ENCODE results near the gene GCGR.

DNA sequence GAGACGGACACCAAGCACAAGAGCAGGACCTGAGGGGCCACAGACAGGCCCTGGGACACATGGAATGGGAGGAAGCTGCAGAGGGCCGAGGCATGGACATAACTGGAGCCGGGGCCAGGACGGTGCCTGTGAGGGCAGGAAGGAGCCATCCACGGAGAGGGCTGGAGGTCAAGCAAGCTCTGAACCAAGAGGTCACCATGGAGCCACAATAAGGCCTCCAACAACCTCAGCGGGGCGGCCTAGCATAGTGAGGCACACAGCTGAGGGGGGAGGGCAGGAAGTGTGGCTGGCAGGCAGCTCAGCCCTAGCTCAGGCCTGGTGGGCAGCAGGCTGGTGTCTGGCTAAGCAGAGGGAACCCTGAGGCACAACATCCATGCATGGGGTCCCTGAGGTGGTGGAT is 24.7 kb downstream of the GCGR start:
- TF ChIP-seq, protein P1, sequence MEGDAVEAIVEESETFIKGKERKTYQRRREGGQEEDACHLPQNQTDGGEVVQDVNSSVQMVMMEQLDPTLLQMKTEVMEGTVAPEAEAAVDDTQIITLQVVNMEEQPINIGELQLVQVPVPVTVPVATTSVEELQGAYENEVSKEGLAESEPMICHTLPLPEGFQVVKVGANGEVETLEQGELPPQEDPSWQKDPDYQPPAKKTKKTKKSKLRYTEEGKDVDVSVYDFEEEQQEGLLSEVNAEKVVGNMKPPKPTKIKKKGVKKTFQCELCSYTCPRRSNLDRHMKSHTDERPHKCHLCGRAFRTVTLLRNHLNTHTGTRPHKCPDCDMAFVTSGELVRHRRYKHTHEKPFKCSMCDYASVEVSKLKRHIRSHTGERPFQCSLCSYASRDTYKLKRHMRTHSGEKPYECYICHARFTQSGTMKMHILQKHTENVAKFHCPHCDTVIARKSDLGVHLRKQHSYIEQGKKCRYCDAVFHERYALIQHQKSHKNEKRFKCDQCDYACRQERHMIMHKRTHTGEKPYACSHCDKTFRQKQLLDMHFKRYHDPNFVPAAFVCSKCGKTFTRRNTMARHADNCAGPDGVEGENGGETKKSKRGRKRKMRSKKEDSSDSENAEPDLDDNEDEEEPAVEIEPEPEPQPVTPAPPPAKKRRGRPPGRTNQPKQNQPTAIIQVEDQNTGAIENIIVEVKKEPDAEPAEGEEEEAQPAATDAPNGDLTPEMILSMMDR (IDR thresholded peaks at IDR 0.05), result no peak
- TF ChIP-seq POLR2A (IDR thresholded peaks at IDR 0.05), result no peak

All from esophagus squamous epithelium (tissue), 4 donors.